H1 (cell line): Measurements from ENCODE around the gene GRM1. TPM values are rescaled to one million over a fixed set of nuclear protein-coding genes. Genes with fewer than 3 reads are reported as not detected.

Experiments used
- CTCF ChIA-PET: fragments of 300-600 bp; sonication (Branson Sonifier 250); formaldehyde crosslinking; loops from one replicate; lab custom pipeline; 2021; ENCODE audit not compliant: partially characterized antibody; lab: Charles Lee
- POLR2A ChIA-PET: fragments of 300-600 bp; sonication (Branson Sonifier 250); formaldehyde crosslinking; loops from one replicate; lab custom pipeline; 2021; ENCODE audit warnings: inconsistent platforms; ENCODE audit not compliant: partially characterized antibody; lab: Charles Lee
- DNase-seq, 2 experiments: peaks; one replicate each; pipeline versions ENCODE4 v3.0.0 to v3.0.0-alpha.2; 2010 to 2022; ENCODE audit warnings: low spot score in 2 of 2, low read depth in 1 of 2, mixed read lengths in 1 of 2
- FAIRE-seq: peaks from 2 replicates; lab custom pipeline; 2011; peaks lifted over from hg19 to GRCh38; lab: Jason Lieb, UNC
- H2AFZ ChIP-seq: 2 replicates; pipeline ENCODE4 v1.8.1; 2012; ENCODE audit warnings: low read length, inconsistent platforms
- H2AK5ac ChIP-seq: 2 replicates; pipeline ENCODE4 v1.6.1; 2013; ENCODE audit warnings: low read depth, low read length
- H2BK120ac ChIP-seq: replicated peaks from 2 replicates; pipeline ENCODE3; 2013; ENCODE audit warnings: low read depth, low read length, inconsistent platforms
- H2BK12ac ChIP-seq: 2 replicates; pipeline ENCODE4 v1.6.1; 2013; ENCODE audit warnings: low read depth, low read length
- H2BK15ac ChIP-seq: 2 replicates; pipeline ENCODE4 v1.6.1; 2013; ENCODE audit warnings: low read length
- H2BK20ac ChIP-seq: 2 replicates; pipeline ENCODE4 v1.6.1; 2013; ENCODE audit warnings: low read length
- H2BK5ac ChIP-seq: 2 replicates; pipeline ENCODE4 v1.6.1; 2013; ENCODE audit warnings: low read depth, low read length
- H3K14ac ChIP-seq: 2 replicates; pipeline ENCODE4 v1.6.1; 2013; ENCODE audit warnings: inconsistent platforms; ENCODE audit not compliant: insufficient read length
- H3K18ac ChIP-seq: 2 replicates; pipeline ENCODE4 v1.6.1; 2013; ENCODE audit warnings: low read length; ENCODE audit errors: extremely low read depth
- H3K23ac ChIP-seq: 2 replicates; pipeline ENCODE4 v1.6.1; 2013; ENCODE audit warnings: inconsistent platforms; ENCODE audit not compliant: insufficient read length
- H3K23me2 ChIP-seq: 2 replicates; pipeline ENCODE4 v1.6.1; 2013; ENCODE audit warnings: low read depth, low read length
- H3K27ac ChIP-seq: 2 replicates; pipeline ENCODE4 v1.6.1; 2011; ENCODE audit warnings: low read depth, low read length, inconsistent platforms
- H3K27me3 ChIP-seq, 4 experiments: replicated peaks in 1 of 4; 1 replicate in 1 of 4; 2 replicates in 3 of 4; pipeline versions ENCODE4 v1.6.1 to v1.8.1; 2011 to 2013; ENCODE audit warnings: low read length in 3 of 4, mild to moderate bottlenecking in 3 of 4, inconsistent platforms in 2 of 4, mixed read lengths in 2 of 4, moderate library complexity in 1 of 4; ENCODE audit not compliant: control insufficient read depth in 3 of 4, insufficient read depth in 3 of 4; ENCODE audit errors: extremely low read depth in 1 of 4
- H3K36me3 ChIP-seq, 4 experiments: 2 replicates each; pipeline versions ENCODE4 v1.6.1 to v1.8.1; 2011 to 2013; ENCODE audit warnings: mild to moderate bottlenecking in 4 of 4, low read length in 3 of 4, moderate library complexity in 2 of 4, control low read depth in 1 of 4, inconsistent platforms in 1 of 4; ENCODE audit not compliant: insufficient read depth in 4 of 4, control insufficient read depth in 2 of 4
- H3K4ac ChIP-seq: replicated peaks from 2 replicates; pipeline ENCODE3; 2013; ENCODE audit warnings: low read length, low read depth, mixed read lengths, inconsistent platforms; ENCODE audit not compliant: insufficient read length
- H3K4me1 ChIP-seq, 4 experiments: replicated peaks in 1 of 4; 1 replicate in 1 of 4; 2 replicates in 3 of 4; pipeline versions ENCODE4 v1.6.1 to v1.8.1; 2011 to 2013; ENCODE audit warnings: low read length in 3 of 4, inconsistent platforms in 2 of 4, mixed read lengths in 1 of 4; ENCODE audit not compliant: insufficient read depth in 4 of 4, control insufficient read depth in 3 of 4
- H3K4me2 ChIP-seq, 2 experiments: 2 replicates each; pipeline versions ENCODE4 v1.6.1 to v1.8.1; 2011 to 2013; ENCODE audit warnings: low read depth in 2 of 2, low read length in 2 of 2, control low read depth in 1 of 2, inconsistent platforms in 1 of 2, mild to moderate bottlenecking in 1 of 2; ENCODE audit not compliant: insufficient read depth in 1 of 2
- H3K4me3 ChIP-seq, 4 experiments: fragments of 200-600, 300-600 bp in 1 of 4; sonication (generic), shearing (Covaris generic), sonication (Bioruptor Twin) in 1 of 4; 2 replicates each; pipeline versions ENCODE4 v1.5.1 to v1.8.1; 2011 to 2016; ENCODE audit warnings: low read length in 4 of 4, low read depth in 3 of 4, control low read depth in 2 of 4, inconsistent platforms in 2 of 4, mild to moderate bottlenecking in 2 of 4, mixed read lengths in 1 of 4, moderate library complexity in 1 of 4; ENCODE audit not compliant: insufficient read depth in 2 of 4; ENCODE audit errors: extremely low read depth in 1 of 4
- H3K56ac ChIP-seq: replicated peaks from 2 replicates; pipeline ENCODE3; 2013; ENCODE audit warnings: low read depth, mild to moderate bottlenecking, mixed read lengths, low read length, inconsistent platforms; ENCODE audit not compliant: insufficient read length
- H3K79me1 ChIP-seq: 2 replicates; pipeline ENCODE4 v1.6.1; 2013; ENCODE audit warnings: low read depth, low read length, control low read depth
- H3K79me2 ChIP-seq, 2 experiments: 2 replicates each; pipeline versions ENCODE4 v1.6.1 to v1.8.1; 2012 to 2013; ENCODE audit warnings: low read length in 2 of 2, mild to moderate bottlenecking in 2 of 2, inconsistent platforms in 1 of 2; ENCODE audit not compliant: insufficient read depth in 2 of 2, control insufficient read depth in 1 of 2
- H3K9ac ChIP-seq, 4 experiments: replicated peaks in 1 of 4; 1 replicate in 1 of 4; 2 replicates in 3 of 4; pipeline versions ENCODE4 v1.6.1 to v1.8.1; 2011 to 2013; ENCODE audit warnings: low read depth in 3 of 4, low read length in 3 of 4, control low read depth in 2 of 4, mild to moderate bottlenecking in 2 of 4, moderate library complexity in 2 of 4, inconsistent platforms in 1 of 4; ENCODE audit errors: extremely low read depth in 1 of 4
- H3K9me3 ChIP-seq, 2 experiments: 2 replicates each; pipeline versions ENCODE4 v1.6.1 to v1.8.1; 2012 to 2013; ENCODE audit warnings: mild to moderate bottlenecking in 2 of 2, moderate library complexity in 2 of 2, control low read depth in 1 of 2, inconsistent platforms in 1 of 2, low read depth in 1 of 2, low read length in 1 of 2, mixed read lengths in 1 of 2; ENCODE audit not compliant: insufficient read depth in 2 of 2
- H4K20me1 ChIP-seq, 2 experiments: replicated peaks in 1 of 2; 2 replicates each; pipeline versions ENCODE3 to v1.8.1; 2011 to 2013; ENCODE audit warnings: inconsistent platforms in 2 of 2, low read length in 2 of 2, mild to moderate bottlenecking in 1 of 2; ENCODE audit not compliant: insufficient read depth in 2 of 2, control insufficient read depth in 1 of 2
- H4K5ac ChIP-seq: 2 replicates; pipeline ENCODE4 v1.6.1; 2013; ENCODE audit warnings: low read length, low read depth, mixed read lengths, inconsistent platforms; ENCODE audit not compliant: insufficient read length
- H4K8ac ChIP-seq: 2 replicates; pipeline ENCODE4 v1.8.0; 2013; ENCODE audit warnings: mild to moderate bottlenecking, moderate library complexity, low read length, inconsistent platforms; ENCODE audit not compliant: insufficient read depth; ENCODE audit errors: extremely low read depth
- H4K91ac ChIP-seq: replicated peaks from 2 replicates; pipeline ENCODE3; 2013; ENCODE audit warnings: low read length, mixed read lengths, inconsistent platforms; ENCODE audit not compliant: insufficient read length
- CBX5 ChIP-seq: fragments of 300-800, 300-1000 bp; sonication (generic); IDR thresholded peaks from 2 replicates; pipeline ENCODE4 v1.7.1; 2016; ENCODE audit warnings: antibody characterized with exemption, low read length, low read depth
- MAFK ChIP-seq: IDR thresholded peaks from 2 replicates; pipeline ENCODE4 v1.6.1; 2012; ENCODE audit warnings: low read depth, mild to moderate bottlenecking, improper control_type of control experiment, low read length
- RXRA ChIP-seq: IDR thresholded peaks from 2 replicates; pipeline ENCODE4 v1.6.1; 2011; ENCODE audit warnings: low read depth, mild to moderate bottlenecking, low read length, moderate library complexity; ENCODE audit not compliant: insufficient read depth
- WGBS, 2 experiments: shearing (Covaris generic) in 1 of 2; methylation state at CpG; one replicate each; pipeline versions ENCODE4 v1.1.6 to v1.1.7; 2013 to 2015; ENCODE audit warnings: low lambda C conversion rate in 2 of 2, mixed read lengths in 2 of 2, inconsistent platforms in 1 of 2, low coverage in 1 of 2, missing lambda C conversion rate in 1 of 2; ENCODE audit not compliant: insufficient replicate concordance in 2 of 2, insufficient coverage in 1 of 2, insufficient read length in 1 of 2; ENCODE audit errors: extremely low coverage in 1 of 2, missing lambda C conversion rate in 1 of 2; 5-methylcytosine and 5-hydroxymethylcytosine counted together
- polyA plus RNA-seq, 7 experiments: library from polyadenylated mRNA; depleted of rRNA in 3 of 7; stranded (reverse) in 5 of 7; unstranded in 2 of 7; fragments of >200 nt in 5 of 7; fragments of 200-250 nt in 2 of 7; gene quantifications; 1 replicate in 5 of 7; 2 replicates in 1 of 7; 4 replicates in 1 of 7; pipeline versions ENCODE4 v1.2.1 to v1.2.3, GENCODE V29; 2011 to 2013; ENCODE audit warnings: missing spikeins in 2 of 7, mixed read lengths in 2 of 7
- total RNA-seq: library from RNA; stranded (reverse); fragmentation: NEBNext Ultra II Directional; extraction: Animal tissue kit (Norgen Biotek cat#: 25700); gene quantifications from 2 replicates; pipeline ENCODE4 v1.2.1, GENCODE V29; 2021

Gene GRM1
- total and polyA plus RNA-seq, 2 of the 8 experiments (the other 6 are each of a cell fraction or from before 2014, with no cell fraction given), result 0.15 to 1.3 TPM

DNA sequence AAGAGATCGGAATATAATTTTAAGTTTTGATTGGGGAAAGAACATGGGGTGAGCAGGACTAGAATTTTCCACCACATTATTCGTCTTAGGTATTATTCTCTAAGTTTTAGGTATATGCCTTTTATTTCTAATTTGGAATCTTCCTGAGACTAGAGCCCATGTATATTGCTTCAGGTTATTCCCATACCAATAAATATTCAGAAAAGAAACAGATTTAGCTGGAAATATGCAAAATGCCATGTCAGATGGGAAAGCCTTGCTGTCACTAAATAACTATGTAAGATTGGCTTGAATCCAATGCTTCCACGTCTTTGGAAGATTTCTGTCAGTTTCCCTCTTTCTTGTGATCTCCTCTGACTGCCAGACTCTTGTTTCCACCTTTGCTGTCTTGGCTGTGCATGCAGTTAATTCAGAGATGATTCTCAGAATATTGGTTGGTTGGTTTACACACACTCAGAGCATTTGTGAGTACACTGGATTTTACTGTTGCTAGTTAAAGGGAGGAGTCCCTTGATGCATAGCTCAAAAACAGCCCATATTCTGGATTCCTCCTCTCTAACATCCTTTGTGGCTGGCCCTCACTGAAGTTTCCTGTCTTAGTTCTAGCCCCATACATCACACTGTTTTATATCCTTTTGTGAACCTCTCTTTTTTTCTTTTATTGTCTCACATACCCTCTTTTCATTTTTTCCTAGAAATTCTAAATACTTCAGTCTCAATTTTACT, 64.3 kb downstream of the GRM1 start:
- Histone ChIP-seq H3K14ac (no peak overlapping the region), H3K56ac (no peak overlapping the region), H2BK15ac (no peak overlapping the region), H4K20me1 (no peaks in the 10 kb centered on the region), H2BK120ac (no peak overlapping the region), H3K9me3 (no peaks in the 10 kb centered on the region), H3K18ac (no peak overlapping the region)
- TF ChIP-seq RXRA (no peak), MAFK (no peak), CBX5 (no peak)
- TF ChIP-seq, all 59 proteins: peak for 0
- WGBS, 2 experiments, result 90% methylated on average over 3 of the region's 3 CpGs; no CpG with 5 or more reads in 1 of the 2 experiments
- Histone ChIP-seq H3K27me3 (no peaks in the 10 kb centered on the region), H3K4me1 (peaks cover 0 to 5% (median 1%) of the 10 kb centered on the region in 4 experiments; a peak in 3 of 7 replicates), H2BK20ac (no peak overlapping the region), H3K4ac (no peak overlapping the region), H3K36me3 (no peaks in the 10 kb centered on the region), H4K91ac (no peak overlapping the region), H2BK12ac (no peak overlapping the region), H3K79me1 (no peaks in the 10 kb centered on the region), H3K4me2 (no peak overlapping the region), H3K79me2 (no peaks in the 10 kb centered on the region), H2BK5ac (no peak overlapping the region), H4K5ac (no peak overlapping the region), H2AFZ (peak overlapping the region; percentile 17; the same call in 1 of the 2 replicates), H4K8ac (no peak overlapping the region), H3K27ac (no peak overlapping the region), H3K23me2 (no peaks in the 10 kb centered on the region), H2AK5ac (no peak overlapping the region), H3K9ac (no peak overlapping the region), H3K23ac (no peak overlapping the region), H3K4me3 (no peak overlapping the region)
- FAIRE-seq (no peak), DNase-seq (no peak)
- ChIA-PET POLR2A (no interaction called here), CTCF (no interaction called here)
